GM12801 (cell line): Measurements from ENCODE around the gene ZHX3.

ENCODE experiments used
- TF ChIP-seq, protein P1 (sequence below): IDR thresholded peaks from one replicate; pipeline ENCODE4 v1.5.1; 2011; ENCODE audit warnings: control low read depth; ENCODE audit not compliant: insufficient read length; ENCODE audit errors: extremely low read depth

Gene ZHX3

DNA sequence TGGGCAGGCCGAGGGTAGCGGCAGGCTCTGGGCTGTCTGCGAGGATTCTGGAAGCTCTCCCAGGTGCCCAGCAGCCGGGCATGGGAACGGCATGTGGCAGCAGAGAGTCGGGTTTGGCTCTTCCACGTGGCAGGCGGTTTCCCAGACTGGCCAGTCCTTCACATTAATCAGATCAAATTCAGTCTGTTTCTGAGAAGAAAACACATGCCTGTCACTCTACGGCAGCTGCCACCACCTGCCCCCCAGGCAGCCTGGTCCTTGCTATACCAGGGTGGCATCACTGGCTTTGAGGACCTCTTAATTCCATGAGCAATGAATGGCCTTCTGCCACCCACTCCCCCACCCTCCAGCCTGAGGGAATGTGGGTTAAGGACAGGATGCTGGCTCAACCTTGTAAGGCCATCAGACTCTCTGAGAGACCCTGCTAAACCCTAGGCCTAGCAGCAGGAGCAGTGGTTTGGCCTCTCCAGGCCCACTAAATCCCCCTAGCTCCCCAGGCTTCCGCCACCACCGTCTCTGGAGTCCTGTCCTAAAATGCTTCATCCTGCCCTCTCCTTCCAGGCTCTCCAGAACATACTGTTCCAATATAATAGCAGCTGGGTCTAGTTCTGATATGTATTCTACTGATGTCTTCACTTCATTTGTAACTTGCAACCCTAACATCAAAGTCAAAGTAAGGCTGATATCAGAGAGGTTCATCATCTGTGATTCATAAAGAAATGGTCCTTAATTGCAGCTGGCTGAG, 132.3 kb downstream of the ZHX3 start:
- TF ChIP-seq, protein P1, sequence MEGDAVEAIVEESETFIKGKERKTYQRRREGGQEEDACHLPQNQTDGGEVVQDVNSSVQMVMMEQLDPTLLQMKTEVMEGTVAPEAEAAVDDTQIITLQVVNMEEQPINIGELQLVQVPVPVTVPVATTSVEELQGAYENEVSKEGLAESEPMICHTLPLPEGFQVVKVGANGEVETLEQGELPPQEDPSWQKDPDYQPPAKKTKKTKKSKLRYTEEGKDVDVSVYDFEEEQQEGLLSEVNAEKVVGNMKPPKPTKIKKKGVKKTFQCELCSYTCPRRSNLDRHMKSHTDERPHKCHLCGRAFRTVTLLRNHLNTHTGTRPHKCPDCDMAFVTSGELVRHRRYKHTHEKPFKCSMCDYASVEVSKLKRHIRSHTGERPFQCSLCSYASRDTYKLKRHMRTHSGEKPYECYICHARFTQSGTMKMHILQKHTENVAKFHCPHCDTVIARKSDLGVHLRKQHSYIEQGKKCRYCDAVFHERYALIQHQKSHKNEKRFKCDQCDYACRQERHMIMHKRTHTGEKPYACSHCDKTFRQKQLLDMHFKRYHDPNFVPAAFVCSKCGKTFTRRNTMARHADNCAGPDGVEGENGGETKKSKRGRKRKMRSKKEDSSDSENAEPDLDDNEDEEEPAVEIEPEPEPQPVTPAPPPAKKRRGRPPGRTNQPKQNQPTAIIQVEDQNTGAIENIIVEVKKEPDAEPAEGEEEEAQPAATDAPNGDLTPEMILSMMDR, result no peak

DNA sequence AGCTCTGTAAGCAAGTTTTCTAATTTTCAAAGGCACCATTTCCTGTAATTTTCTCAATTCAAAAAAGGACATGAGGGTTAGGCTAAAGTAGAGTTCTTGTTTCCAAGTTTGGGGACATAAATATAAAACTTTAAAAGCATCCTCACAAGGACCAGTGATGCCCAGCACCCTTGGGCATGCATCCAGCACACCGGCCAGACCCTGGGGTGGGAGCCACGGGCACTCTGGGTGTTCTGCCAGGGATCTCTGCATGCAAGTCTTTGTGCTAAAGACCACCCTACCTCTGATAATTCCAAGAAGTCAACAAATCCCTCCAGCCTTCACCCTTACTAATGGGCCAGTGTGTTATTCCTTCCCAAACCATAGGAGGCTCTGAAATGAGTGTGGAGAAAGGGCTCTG, 133.7 kb downstream of the ZHX3 start:
- TF ChIP-seq, protein P1, result no peak

DNA sequence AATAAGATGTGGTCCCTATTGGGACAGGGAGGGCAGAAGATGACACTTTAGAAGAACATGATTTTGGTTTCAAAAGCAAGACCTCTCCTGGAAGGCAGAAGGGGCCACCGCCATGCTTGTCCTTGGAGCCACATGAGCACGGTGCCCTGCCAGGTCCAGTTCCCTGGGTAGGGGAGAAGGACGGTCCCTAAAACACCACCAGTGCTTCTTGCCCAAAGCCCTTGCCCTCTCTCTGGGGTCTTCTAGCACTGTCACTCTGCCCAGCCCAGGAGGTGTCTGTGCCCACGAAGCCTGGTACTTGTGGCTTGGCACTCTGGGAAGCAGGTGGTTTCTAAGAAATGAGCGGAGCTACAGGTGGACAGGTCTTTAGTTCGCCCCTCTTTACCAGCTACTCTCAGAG, 134.1 kb downstream of the ZHX3 start:
- TF ChIP-seq, protein P1, result no peak

GRCh38 chr20:41182296-41183212, 135.0 kb downstream of the ZHX3 start:
- TF ChIP-seq, protein P1, result no peak

DNA sequence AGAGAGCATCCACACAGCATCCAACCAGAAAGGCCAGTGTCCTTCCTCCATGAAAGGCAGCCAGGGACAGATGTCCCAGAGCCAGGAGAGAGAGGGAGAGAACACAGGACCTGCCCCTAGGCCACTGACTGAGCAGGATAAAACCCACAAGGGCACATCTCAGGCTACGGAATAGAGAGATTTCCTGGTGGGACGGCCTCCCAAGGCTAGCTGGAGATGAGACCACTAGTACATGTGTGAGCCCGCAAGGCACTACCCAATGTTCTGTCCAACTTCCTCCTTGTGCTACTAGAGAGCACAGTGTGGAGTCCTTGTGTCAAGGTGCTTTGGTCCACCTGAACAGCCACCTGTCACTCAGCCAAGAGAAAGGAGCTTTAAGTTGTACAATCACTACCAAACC, 136.0 kb downstream of the ZHX3 start:
- TF ChIP-seq, protein P1, result no peak

DNA sequence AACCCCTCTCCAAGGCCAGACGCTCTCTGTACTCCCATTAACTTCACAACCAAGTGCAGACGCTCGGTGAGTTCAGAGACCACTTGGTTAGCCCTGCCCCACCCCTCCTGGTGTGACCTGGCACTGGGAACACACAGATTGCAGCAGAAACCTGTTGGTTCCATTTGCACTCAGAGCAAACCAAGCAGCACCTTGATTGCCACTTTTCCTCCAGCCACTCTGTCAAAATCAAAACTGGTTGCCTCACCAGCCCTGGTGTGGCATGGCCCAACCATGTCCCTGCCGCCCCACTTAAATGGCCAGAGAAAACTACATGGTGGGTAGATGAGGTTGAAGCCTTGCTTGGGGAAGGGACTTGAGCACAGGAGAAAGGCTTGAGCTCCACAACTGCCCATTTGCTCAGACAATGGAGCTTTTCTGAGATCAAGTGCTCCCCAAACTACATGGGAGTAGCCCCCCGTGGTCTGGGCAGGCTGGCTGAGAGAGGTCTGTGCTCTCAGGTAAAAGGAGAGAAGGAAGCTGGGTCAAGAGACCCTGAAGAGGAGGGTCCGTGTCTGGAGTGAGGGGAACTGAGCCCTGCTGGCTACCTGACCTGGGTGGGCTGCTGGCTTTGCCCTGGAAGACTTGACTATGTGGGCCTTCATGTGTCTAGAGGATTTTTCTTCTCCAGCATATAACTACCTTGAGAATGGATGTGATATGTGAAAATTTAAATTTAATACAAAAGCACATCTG, 136.8 kb downstream of the ZHX3 start:
- TF ChIP-seq, protein P1, result no peak

GRCh38 chr20:41179961-41180360, 137.6 kb downstream of the ZHX3 start:
- TF ChIP-seq, protein P1, result no peak
